ENCODE results near the gene AFDN.
A peak's percentile ranks its signal among the peaks of the same experiment; 100 is the strongest.
"Not testable (repeated sequence)": the region's sequence is repeated elsewhere in the genome, so short reads cannot be mapped to it uniquely, and the experiment has no call there.

The AFDN gene

GRCh38 chr6:167975458-167975857 is 148.7 kb downstream of the AFDN start:
- peak overlapping the region; percentile 64 for H3K27ac ChIP-seq

GRCh38 chr6:167976116-167976657 is 149.5 kb downstream of the AFDN start:
- H3K27ac ChIP-seq = not testable (repeated sequence)

More at GRCh38 chr6:167975458-167975857, 148.7 kb downstream of the AFDN start:
- TF ChIP-seq, protein P1, sequence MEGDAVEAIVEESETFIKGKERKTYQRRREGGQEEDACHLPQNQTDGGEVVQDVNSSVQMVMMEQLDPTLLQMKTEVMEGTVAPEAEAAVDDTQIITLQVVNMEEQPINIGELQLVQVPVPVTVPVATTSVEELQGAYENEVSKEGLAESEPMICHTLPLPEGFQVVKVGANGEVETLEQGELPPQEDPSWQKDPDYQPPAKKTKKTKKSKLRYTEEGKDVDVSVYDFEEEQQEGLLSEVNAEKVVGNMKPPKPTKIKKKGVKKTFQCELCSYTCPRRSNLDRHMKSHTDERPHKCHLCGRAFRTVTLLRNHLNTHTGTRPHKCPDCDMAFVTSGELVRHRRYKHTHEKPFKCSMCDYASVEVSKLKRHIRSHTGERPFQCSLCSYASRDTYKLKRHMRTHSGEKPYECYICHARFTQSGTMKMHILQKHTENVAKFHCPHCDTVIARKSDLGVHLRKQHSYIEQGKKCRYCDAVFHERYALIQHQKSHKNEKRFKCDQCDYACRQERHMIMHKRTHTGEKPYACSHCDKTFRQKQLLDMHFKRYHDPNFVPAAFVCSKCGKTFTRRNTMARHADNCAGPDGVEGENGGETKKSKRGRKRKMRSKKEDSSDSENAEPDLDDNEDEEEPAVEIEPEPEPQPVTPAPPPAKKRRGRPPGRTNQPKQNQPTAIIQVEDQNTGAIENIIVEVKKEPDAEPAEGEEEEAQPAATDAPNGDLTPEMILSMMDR (conservative IDR thresholded peaks at IDR 0.05) = no peak

- H3K27ac ChIP-seq = no peak overlapping the region
- TF ChIP-seq, protein P1 (conservative IDR thresholded peaks at IDR 0.05) = no peak
Observed at GRCh38 chr6:167976708-167977107, 150.0 kb downstream of the AFDN start.

DNA sequence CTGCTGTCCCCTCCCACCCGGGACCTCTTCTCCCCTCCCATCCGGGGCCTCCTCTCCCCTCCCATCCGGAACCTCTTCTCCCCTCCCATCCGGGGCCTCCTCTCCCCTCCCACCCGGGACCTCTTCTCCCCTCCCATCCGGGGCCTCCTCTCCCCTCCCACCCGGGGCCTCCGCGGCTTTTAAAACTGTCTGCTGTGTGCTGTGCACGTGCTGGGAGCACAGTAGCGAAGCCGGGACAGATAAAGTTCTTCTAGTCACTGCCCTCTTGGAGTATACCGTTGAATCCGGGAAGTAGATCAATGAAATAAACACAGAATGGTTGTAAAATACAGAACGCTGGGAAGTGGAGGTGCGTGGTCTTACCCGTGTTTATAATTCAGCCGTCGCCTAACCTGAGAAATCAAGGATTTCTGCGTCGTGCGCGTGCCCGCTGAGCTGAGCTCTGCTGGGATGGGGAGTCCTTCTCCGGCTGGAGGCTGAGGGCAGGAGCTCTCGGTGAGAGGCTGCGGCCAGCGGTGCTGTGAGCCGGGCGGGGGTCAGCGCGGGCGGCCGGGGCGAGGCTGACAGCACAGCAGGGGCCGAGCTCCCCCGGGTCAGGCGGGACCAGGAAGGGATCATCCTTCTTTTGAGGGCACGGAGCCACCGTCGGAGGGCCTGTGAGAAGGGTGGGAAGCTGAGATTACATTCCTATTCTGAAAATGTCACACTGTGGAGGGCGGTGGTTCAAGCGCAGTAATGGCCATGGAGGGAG is 151.2 kb downstream of the AFDN start:
- TF ChIP-seq, protein P1 (conservative IDR thresholded peaks at IDR 0.05) = no peak

DNA sequence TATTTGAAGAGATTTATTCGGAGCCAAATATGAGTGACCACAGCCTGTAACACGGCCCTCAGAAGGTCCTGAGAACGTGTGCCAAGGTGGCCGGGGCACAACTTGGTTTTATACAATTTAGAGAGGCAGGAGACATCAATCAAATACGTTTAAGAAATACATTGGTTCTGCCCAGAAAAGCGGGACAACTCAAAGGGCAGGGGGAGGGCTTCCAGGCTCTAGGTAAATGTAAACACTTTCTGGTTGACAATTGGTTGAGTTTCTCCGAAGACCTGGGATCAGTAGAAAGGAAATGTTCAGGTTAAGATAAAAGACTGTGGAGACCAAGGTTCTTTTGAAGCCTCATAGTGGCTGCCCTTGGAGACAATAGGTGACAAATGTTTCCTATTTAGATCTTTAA is 151.9 kb downstream of the AFDN start:
- TF ChIP-seq, protein P1 (conservative IDR thresholded peaks at IDR 0.05) = no peak
- no peak overlapping the region for H3K27ac ChIP-seq

More for the DNA sequence above, 151.2 kb downstream of the AFDN start:
- H3K27ac ChIP-seq = no peak overlapping the region

GRCh38 chr6:167979436-167980139 is 152.9 kb downstream of the AFDN start:
- H3K27ac ChIP-seq = no peak overlapping the region
- TF ChIP-seq, protein P1 (conservative IDR thresholded peaks at IDR 0.05) = no peak

GRCh38 chr6:167980911-167981580 is 154.3 kb downstream of the AFDN start:
- H3K27ac ChIP-seq = no peak overlapping the region
- TF ChIP-seq, protein P1 (conservative IDR thresholded peaks at IDR 0.05) = no peak
